ENCODE results near the gene VWA8. TPM values are rescaled to one million over a fixed set of nuclear protein-coding genes. Genes with fewer than 3 reads are reported as not detected.
"Not testable (repeated sequence)": the region's sequence is repeated elsewhere in the genome, so short reads cannot be mapped to it uniquely, and the experiment has no call there.

VWA8 gene
- total and polyA plus RNA-seq, 9 donors: 6.5 to 16.0 (median 9.3) TPM

DNA sequence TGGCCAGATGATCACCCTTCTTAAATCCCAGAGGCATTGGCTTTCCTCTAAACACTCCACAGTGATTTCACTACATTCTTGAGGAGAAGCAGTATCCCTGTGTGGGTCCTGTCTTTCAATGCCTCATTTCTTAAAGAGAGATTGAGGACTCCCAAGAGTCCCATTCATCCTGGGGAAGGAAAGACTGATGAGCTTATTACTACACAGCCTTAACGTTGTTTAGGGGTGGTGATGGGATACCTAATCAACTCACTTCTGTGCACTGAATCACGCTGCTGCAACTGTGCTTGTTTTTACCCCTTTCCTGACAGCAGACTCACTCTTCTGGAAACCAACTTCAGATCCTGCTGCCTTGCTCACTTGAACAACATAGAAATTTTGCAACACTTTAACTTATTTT lies 300.5 kb downstream of the VWA8 start:
- Histone ChIP-seq H3K36me3 (ENCODE audit: control insufficient read depth, insufficient read depth, low read length) (no peaks in the 10 kb centered on the region), H3K27ac (ENCODE audit: low read length) (no peak overlapping the region), H3K9me3 (replicated peaks; ENCODE audit: control insufficient read depth, low read depth, low read length) (no peaks in the 10 kb centered on the region), H3K4me1 (ENCODE audit: control insufficient read depth, insufficient read depth, low read length) (no peaks in the 10 kb centered on the region), H3K27me3 (ENCODE audit: control insufficient read depth, insufficient read depth, low read length) (no peaks in the 10 kb centered on the region), H3K4me3 (ENCODE audit: low read length) (no peak overlapping the region)
- DNase-seq: no peak
- no CpG with 5 or more reads among the region's 2 CpGs for WGBS (ENCODE audit: insufficient coverage)

DNA sequence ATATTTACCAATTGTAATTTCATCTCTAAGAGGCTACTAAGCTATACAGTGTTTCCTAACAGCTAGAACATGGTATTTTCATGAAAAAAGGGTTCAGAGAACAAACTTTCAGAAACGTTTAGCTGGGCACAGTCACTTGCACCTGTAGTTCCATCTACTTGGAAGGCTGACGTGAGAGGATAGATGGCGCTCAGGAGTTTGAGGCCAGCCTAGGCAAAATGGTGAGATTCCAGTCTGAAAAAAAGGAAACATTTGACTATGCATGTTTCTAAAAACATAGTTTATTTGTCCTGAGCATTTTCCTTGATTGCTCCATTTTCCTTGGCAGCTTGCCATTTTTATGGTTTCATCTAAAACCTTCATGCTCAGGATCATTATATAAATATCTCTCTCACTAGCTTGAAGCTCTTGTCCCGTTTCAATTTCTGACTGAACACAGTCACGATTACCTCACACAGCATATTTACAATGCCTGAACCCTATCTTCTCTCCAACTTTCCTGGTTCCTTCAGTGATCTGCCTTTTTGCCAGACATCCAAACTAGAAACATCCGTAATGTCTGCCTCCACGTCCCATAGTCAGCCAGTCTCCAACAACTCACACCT lies 302.8 kb downstream of the VWA8 start:
- H3K36me3 ChIP-seq (ENCODE audit: control insufficient read depth, insufficient read depth, low read length): no peaks in the 10 kb centered on the region
- H3K4me1 ChIP-seq (ENCODE audit: control insufficient read depth, insufficient read depth, low read length): no peaks in the 10 kb centered on the region
- no peak overlapping the region for H3K27ac ChIP-seq (ENCODE audit: low read length)
- H3K4me3 ChIP-seq (ENCODE audit: low read length): no peak overlapping the region
- no peaks in the 10 kb centered on the region for H3K27me3 ChIP-seq (ENCODE audit: control insufficient read depth, insufficient read depth, low read length)
- no peaks in the 10 kb centered on the region for H3K9me3 ChIP-seq (replicated peaks; ENCODE audit: control insufficient read depth, low read depth, low read length)
- 51% methylated on average over 5 of the region's 7 CpGs for WGBS (ENCODE audit: insufficient coverage)
- peak; percentile 44 for DNase-seq

DNA sequence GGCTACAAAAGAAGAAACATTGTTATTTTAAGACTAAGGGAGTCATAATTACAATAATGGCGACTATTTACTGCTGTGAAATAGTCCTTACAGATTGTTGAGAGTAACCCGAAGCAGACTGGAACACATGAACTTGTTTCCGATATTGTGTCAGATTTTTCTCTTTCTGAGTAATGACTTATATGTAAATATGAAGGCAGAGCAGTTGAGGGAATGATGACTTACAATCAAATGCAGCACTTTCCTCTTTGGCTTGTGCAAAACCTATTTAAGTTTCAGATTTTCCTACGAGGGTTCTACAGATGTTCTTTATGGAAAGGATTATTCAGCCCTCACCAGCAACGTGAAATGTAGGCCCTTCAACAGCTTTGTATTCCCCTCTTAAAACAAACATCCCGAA lies 304.9 kb downstream of the VWA8 start:
- Histone ChIP-seq H3K9me3 (replicated peaks; ENCODE audit: control insufficient read depth, low read depth, low read length) (no peaks in the 10 kb centered on the region), H3K36me3 (ENCODE audit: control insufficient read depth, insufficient read depth, low read length) (no peaks in the 10 kb centered on the region), H3K4me1 (ENCODE audit: control insufficient read depth, insufficient read depth, low read length) (no peaks in the 10 kb centered on the region), H3K4me3 (ENCODE audit: low read length) (no peak overlapping the region), H3K27me3 (ENCODE audit: control insufficient read depth, insufficient read depth, low read length) (no peaks in the 10 kb centered on the region), H3K27ac (ENCODE audit: low read length) (no peak overlapping the region)
- no peak for DNase-seq
- WGBS (ENCODE audit: insufficient coverage): 89% methylated on average over 3 of the region's 6 CpGs

- no peak for DNase-seq
- Histone ChIP-seq H3K4me3 (ENCODE audit: low read length) (no peak overlapping the region), H3K27me3 (ENCODE audit: control insufficient read depth, insufficient read depth, low read length) (no peaks in the 10 kb centered on the region), H3K9me3 (replicated peaks; ENCODE audit: control insufficient read depth, low read depth, low read length) (no peaks in the 10 kb centered on the region), H3K36me3 (ENCODE audit: control insufficient read depth, insufficient read depth, low read length) (no peaks in the 10 kb centered on the region), H3K4me1 (ENCODE audit: control insufficient read depth, insufficient read depth, low read length) (no peaks in the 10 kb centered on the region), H3K27ac (ENCODE audit: low read length) (no peak overlapping the region)
- WGBS (ENCODE audit: insufficient coverage): no CpG with 5 or more reads among the region's 5 CpGs
Observed at GRCh38 chr13:41654796-41655195, 306.1 kb downstream of the VWA8 start.

DNA sequence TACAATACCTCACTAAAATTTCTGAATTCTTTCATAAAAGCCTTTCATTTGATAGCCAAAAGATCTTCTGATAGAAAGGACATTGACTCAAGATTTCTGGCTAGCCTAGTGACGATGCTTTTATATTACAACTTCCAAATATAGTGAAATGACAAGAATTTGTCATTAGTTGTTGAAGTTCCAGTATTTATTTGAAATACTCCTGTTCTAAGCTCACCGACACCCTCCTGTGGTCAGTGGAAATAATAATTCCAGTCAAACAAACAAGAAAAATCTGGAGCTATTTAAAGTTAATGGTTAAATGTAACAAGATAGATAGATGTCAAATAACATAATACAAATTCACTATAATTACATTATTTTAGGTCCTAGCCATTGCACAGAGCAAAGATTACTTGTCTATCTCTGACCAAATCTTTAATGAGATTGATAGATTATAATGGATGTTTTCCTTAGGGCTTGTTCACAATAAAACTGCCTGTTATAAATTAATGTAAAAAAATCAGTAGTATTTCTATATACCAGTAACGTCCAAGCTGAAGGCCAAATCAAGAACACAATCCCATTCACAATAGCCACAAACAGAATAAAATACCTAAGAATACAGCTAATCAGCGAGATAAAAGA lies 308.1 kb downstream of the VWA8 start:
- H3K27me3 ChIP-seq (ENCODE audit: control insufficient read depth, insufficient read depth, low read length): no peaks in the 10 kb centered on the region
- H3K4me3 ChIP-seq (ENCODE audit: low read length): no peak overlapping the region
- DNase-seq: peak; percentile 77
- no peak overlapping the region for H3K27ac ChIP-seq (ENCODE audit: low read length)
- no peaks in the 10 kb centered on the region for H3K36me3 ChIP-seq (ENCODE audit: control insufficient read depth, insufficient read depth, low read length)
- H3K9me3 ChIP-seq (replicated peaks; ENCODE audit: control insufficient read depth, low read depth, low read length): no peaks in the 10 kb centered on the region
- H3K4me1 ChIP-seq (ENCODE audit: control insufficient read depth, insufficient read depth, low read length): no peaks in the 10 kb centered on the region
- no CpG with 5 or more reads among the region's 4 CpGs for WGBS (ENCODE audit: insufficient coverage)

DNA sequence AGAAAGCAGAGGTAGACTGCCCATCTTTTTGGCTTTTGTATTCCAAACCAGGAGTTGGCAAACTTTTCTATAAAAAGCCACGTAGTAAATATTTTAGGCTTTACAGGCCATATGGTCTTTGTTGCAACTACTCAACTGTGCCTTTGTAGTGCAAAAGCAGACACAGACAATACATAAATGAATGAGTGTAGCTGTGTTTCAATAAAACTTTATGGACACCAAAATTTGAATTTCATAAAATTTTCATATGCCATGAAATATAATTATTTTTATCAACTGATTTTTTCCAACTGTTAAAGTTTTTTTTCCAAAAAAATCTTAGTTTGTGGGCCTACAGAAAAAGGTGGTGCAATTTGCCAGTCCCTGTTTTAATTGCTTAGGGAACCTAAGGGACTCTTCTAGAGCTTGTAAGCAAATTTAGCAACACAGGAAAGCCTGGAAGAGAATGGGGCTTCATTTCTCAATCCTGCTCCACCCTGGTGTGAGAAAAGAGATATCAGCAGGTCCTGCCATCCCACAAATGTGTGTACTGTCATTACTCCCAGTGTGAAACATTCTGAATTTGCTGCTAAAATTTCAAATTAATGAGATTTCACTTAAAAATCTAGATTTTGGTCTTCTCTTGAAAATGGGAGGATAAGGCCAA lies 309.4 kb downstream of the VWA8 start:
- WGBS (ENCODE audit: insufficient coverage): no CpG with 5 or more reads among the region's 1 CpG
- Histone ChIP-seq H3K4me3 (ENCODE audit: low read length) (no peak overlapping the region), H3K27ac (ENCODE audit: low read length) (no peak overlapping the region), H3K4me1 (ENCODE audit: control insufficient read depth, insufficient read depth, low read length) (no peaks in the 10 kb centered on the region), H3K9me3 (replicated peaks; ENCODE audit: control insufficient read depth, low read depth, low read length) (no peaks in the 10 kb centered on the region), H3K36me3 (ENCODE audit: control insufficient read depth, insufficient read depth, low read length) (no peaks in the 10 kb centered on the region), H3K27me3 (ENCODE audit: control insufficient read depth, insufficient read depth, low read length) (no peaks in the 10 kb centered on the region)
- no peak for DNase-seq

DNA sequence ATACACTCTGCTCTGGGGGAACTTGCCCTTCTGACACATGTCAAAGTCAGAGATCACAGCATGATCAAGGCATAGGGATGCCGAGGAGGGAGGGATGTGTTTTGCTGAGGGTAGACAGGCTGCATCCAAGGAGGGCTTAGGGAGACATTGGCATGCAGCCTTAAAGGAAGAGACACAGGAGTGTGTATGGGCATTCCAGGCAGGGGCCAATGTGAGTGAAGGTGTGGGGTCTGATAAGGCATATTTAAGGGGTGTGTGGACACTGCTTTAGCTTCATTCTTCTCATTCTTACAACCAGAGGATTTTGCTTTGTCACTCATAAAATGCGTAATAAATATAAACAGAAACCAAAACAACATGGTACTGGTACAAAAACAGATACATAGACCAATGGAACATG lies 310.2 kb downstream of the VWA8 start:
- Histone ChIP-seq H3K36me3 (ENCODE audit: control insufficient read depth, insufficient read depth, low read length) (no peaks in the 10 kb centered on the region), H3K4me1 (ENCODE audit: control insufficient read depth, insufficient read depth, low read length) (no peaks in the 10 kb centered on the region), H3K9me3 (replicated peaks; ENCODE audit: control insufficient read depth, low read depth, low read length) (no peaks in the 10 kb centered on the region), H3K27me3 (ENCODE audit: control insufficient read depth, insufficient read depth, low read length) (no peaks in the 10 kb centered on the region), H3K27ac (ENCODE audit: low read length) (peak overlapping the region; percentile 57), H3K4me3 (ENCODE audit: low read length) (no peak overlapping the region)
- no peak for DNase-seq
- 71% methylated on average over 1 of the region's 2 CpGs for WGBS (ENCODE audit: insufficient coverage)

DNA sequence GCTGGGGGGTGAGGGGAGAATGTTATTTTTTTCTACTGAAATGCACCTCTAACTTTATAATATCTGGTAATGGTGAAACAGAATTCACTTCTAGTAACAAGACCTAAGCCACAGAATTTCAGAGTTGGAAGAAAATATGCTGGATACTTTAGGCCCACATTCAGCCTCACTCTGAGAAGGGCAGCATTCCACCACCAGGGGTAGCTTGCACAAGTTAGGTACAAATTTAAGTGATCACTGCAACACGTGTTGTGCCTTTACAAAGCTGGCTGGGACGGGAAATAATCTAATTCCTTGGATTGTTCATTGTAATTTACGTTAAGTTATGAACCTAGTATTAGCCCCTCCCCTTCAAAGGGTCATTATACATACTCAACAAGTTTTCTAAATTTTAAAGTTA lies 311.2 kb downstream of the VWA8 start:
- no peaks in the 10 kb centered on the region for H3K36me3 ChIP-seq (ENCODE audit: control insufficient read depth, insufficient read depth, low read length)
- H3K4me1 ChIP-seq (ENCODE audit: control insufficient read depth, insufficient read depth, low read length): peaks cover 2% of the 10 kb centered on the region
- no peak for DNase-seq
- no peak overlapping the region for H3K4me3 ChIP-seq (ENCODE audit: low read length)
- H3K9me3 ChIP-seq (replicated peaks; ENCODE audit: control insufficient read depth, low read depth, low read length): no peaks in the 10 kb centered on the region
- no peak overlapping the region for H3K27ac ChIP-seq (ENCODE audit: low read length)
- WGBS (ENCODE audit: insufficient coverage): no CpG with 5 or more reads among the region's 3 CpGs
- H3K27me3 ChIP-seq (ENCODE audit: control insufficient read depth, insufficient read depth, low read length): no peaks in the 10 kb centered on the region

- no peak for DNase-seq
- Histone ChIP-seq H3K27me3 (ENCODE audit: control insufficient read depth, insufficient read depth, low read length) (no peaks in the 10 kb centered on the region), H3K27ac (ENCODE audit: low read length) (no peak overlapping the region), H3K4me3 (ENCODE audit: low read length) (no peak overlapping the region), H3K9me3 (replicated peaks; ENCODE audit: control insufficient read depth, low read depth, low read length) (no peaks in the 10 kb centered on the region), H3K4me1 (ENCODE audit: control insufficient read depth, insufficient read depth, low read length) (peaks cover 7% of the 10 kb centered on the region), H3K36me3 (ENCODE audit: control insufficient read depth, insufficient read depth, low read length) (no peaks in the 10 kb centered on the region)
- 77% methylated on average over 1 of the region's 5 CpGs for WGBS (ENCODE audit: insufficient coverage)
Observed at GRCh38 chr13:41648314-41648935, 312.5 kb downstream of the VWA8 start.

DNA sequence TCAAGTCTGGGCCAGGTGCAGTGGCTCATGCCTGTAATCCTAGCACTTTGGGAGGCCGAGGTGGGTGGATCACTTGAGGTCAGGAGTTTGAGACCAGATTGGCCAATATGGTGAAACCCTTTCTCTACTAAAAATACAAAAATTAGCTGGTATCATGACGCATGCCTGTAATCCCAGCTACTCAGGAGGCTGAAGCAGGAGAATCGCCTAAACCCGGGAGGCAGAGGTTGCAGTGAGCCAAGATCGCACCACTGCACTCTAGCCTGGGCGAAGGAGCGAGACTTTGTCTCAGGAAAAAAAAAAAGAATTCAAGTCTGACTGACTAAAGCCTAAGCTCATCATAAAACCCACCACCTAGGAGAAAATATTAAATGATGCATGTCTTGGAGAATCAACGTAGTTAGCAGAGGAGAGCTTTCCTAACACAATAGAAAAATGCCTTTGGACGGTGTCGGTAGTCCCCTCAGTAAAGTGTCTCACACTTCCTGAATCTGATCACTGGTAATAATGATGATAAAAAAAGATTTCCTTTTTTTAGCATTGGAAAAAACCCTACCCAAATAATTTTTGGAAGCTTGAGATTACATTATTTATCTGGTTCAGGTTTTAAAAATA lies 313.1 kb downstream of the VWA8 start:
- H3K4me1 ChIP-seq (ENCODE audit: control insufficient read depth, insufficient read depth, low read length); DNase-seq; H3K27me3 ChIP-seq (ENCODE audit: control insufficient read depth, insufficient read depth, low read length); H3K27ac ChIP-seq (ENCODE audit: low read length); H3K9me3 ChIP-seq (replicated peaks; ENCODE audit: control insufficient read depth, low read depth, low read length); H3K4me3 ChIP-seq (ENCODE audit: low read length); H3K36me3 ChIP-seq (ENCODE audit: control insufficient read depth, insufficient read depth, low read length): not testable (repeated sequence)
- 73% methylated on average over 3 of the region's 10 CpGs for WGBS (ENCODE audit: insufficient coverage)
